NCI-H1105 treated with DMSO at 0.1 percent for 48 hours (cell line): ENCODE measurements around the gene TANGO6.

Experiments
- DNase-seq: peaks from one replicate; lab custom pipeline; 2025; lab: John Stamatoyannopoulos, UW

TANGO6 gene

GRCh38 chr16:69100071-69100691, 256.9 kb downstream of the TANGO6 start:
- DNase-seq: peak; percentile 80

- peak; percentile 18 for DNase-seq
Measured at GRCh38 chr16:69105501-69106361, 262.4 kb downstream of the TANGO6 start, which contains the start of gene HAS3. TSS of gene HAS3 (plus strand) at chr16:69105653. CDS start at chr16:69109396, 3,743 bp downstream.

- DNase-seq: no peak
Measured at GRCh38 chr16:69106491-69107315, 263.4 kb downstream of the TANGO6 start.

DNA sequence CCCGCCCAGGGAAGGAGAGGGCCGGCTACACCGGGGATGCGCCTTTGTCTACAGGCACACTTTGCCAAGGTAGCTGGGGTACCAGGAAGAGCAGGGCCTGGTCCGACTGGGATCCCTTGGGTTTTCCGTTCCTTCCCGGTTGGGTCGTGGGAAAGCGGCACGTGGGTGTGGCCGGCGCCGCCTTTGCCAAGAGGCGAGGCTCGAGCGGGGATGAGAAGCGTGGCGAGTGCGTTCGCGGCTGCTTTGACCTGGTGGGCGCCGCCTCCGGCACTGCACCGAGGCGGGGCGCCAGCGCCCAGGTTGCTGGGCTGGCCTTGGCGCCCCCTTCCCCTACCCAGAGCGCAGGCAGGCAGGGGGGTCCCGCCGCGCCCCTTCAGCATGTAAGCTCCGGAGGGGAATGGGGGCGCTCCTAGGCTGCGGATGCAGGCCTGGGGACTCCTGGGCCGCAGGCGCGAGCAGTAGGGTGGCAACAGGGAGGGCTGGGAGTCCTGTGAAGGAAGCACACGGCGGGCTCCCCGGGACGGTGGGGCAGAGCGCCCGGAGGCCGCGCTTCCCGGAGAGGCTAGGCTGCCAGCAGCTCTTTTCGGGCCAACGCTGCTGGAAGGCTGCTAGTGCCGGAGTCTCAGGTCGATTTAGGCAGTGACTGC, 264.1 kb downstream of the TANGO6 start:
- peak; percentile 15 for DNase-seq

DNA sequence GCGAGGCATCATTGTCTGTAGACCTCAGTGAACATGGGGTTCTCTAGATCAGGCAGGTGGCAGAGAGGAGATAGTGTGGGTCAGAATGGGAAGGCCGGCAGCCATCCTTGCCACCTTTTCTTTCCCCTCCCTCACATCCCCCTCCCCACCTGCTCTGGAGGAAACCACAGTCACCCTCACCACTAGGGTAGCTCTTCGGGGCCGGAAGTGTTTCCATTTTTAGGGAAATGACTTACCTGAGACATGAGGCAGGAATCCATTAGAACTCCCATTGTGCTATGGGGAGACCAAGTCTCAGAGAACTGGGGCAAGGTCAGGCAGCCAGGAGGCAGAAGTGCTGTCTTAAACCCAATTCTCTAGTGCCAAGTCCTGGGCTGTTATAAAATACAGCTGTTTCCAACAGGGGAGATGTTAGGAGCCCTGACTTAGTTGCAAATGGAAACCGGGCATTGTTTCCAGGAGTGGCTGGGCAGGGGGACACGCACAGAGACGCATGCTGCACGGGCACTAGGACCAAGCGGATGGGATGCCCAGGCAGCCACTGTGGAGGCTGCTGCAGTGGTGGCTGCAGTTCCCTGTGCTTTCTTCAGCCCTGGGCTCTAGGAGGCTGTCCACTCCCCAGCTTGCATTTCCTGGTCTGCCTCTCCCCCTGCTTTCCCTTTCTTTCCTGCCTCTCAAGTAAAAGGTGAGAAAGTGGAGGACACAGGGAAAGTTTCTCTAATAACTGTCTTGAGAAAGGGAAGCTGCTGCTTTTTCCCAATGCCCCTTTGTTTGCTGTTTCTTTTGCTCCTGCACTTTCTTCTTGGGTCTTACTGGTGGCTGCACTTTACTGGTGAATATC, 265.0 kb downstream of the TANGO6 start:
- no peak for DNase-seq

- no peak for DNase-seq
Measured at GRCh38 chr16:69108905-69109252, 265.5 kb downstream of the TANGO6 start.

GRCh38 chr16:69109486-69110270, 266.3 kb downstream of the TANGO6 start:
- DNase-seq: no peak

- DNase-seq: no peak
Measured at GRCh38 chr16:69110406-69110805, 267.1 kb downstream of the TANGO6 start.

GRCh38 chr16:69111216-69111875, 268.0 kb downstream of the TANGO6 start:
- no peak for DNase-seq

- DNase-seq: no peak
Measured at GRCh38 chr16:69111876-69112230, 268.5 kb downstream of the TANGO6 start.

GRCh38 chr16:69112285-69113129, 269.2 kb downstream of the TANGO6 start:
- peak; percentile 12 for DNase-seq

DNA sequence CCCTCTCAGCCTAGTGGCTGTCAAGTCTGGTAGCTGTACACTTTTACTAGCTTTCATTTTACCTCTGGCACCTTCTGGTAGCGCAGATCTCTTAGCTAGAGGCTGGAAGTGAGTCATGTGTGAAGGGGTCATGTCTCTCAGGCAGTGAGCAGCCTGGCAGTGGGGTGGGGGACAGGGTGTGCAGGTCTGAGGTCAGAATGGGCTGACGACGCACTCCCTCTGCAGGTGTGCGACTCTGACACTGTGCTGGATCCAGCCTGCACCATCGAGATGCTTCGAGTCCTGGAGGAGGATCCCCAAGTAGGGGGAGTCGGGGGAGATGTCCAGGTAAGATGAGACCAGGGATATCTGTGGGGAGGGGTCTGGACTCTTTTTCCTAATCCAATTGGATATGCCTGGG, 269.9 kb downstream of the TANGO6 start:
- no peak for DNase-seq

DNA sequence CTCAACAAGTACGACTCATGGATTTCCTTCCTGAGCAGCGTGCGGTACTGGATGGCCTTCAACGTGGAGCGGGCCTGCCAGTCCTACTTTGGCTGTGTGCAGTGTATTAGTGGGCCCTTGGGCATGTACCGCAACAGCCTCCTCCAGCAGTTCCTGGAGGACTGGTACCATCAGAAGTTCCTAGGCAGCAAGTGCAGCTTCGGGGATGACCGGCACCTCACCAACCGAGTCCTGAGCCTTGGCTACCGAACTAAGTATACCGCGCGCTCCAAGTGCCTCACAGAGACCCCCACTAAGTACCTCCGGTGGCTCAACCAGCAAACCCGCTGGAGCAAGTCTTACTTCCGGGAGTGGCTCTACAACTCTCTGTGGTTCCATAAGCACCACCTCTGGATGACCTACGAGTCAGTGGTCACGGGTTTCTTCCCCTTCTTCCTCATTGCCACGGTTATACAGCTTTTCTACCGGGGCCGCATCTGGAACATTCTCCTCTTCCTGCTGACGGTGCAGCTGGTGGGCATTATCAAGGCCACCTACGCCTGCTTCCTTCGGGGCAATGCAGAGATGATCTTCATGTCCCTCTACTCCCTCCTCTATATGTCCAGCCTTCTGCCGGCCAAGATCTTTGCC, 271.1 kb downstream of the TANGO6 start:
- no peak for DNase-seq

GRCh38 chr16:69114976-69115355, 271.6 kb downstream of the TANGO6 start:
- DNase-seq: no peak

- DNase-seq: no peak
Measured at GRCh38 chr16:69115361-69115760, 272.0 kb downstream of the TANGO6 start.

- no peak for DNase-seq
Measured at GRCh38 chr16:69115837-69116236, 272.5 kb downstream of the TANGO6 start.

- DNase-seq: no peak
Measured at GRCh38 chr16:69116256-69116875, 273.0 kb downstream of the TANGO6 start.

GRCh38 chr16:69116906-69117305, 273.6 kb downstream of the TANGO6 start:
- no peak for DNase-seq
